ENCODE measurements around the gene PRKCH. TPM values are rescaled to one million over a fixed set of nuclear protein-coding genes. Genes with fewer than 3 reads are reported as not detected.

PRKCH gene
- polyA plus RNA-seq, 1 donor from 2014 or later, result 2.0 TPM

- Histone ChIP-seq H3K27me3 (ENCODE audit: insufficient read depth, low read depth, low read length) (no peaks in the 10 kb centered on the region), H3K9ac (ENCODE audit: low read length) (no peak overlapping the region), H3K27ac (ENCODE audit: low read length) (no peak overlapping the region), H3F3A (ENCODE audit: insufficient read depth, low read length, poor library complexity, severe bottlenecking) (no peaks in the 10 kb centered on the region), H3K79me2 (replicated peaks; ENCODE audit: insufficient read depth, low read length) (no peaks in the 10 kb centered on the region), H3K36me3 (ENCODE audit: insufficient read depth, low read length) (no peaks in the 10 kb centered on the region), H4K20me1 (ENCODE audit: insufficient read depth) (no peaks in the 10 kb centered on the region), H3K9me2 (ENCODE audit: insufficient read depth, low read length) (no peaks in the 10 kb centered on the region), H3K4me2 (ENCODE audit: low read length) (no peak overlapping the region), H2AFZ (ENCODE audit: low read depth, low read length) (no peak overlapping the region), H3K4me3 (ENCODE audit: low read length) (no peak overlapping the region), H3K9me3 (ENCODE audit: low read length) (no peaks in the 10 kb centered on the region)
- no peak for TF ChIP-seq EZH2 (IDR thresholded peaks at IDR 0.05; ENCODE audit: borderline replicate concordance, insufficient read depth, low read length, poor library complexity, severe bottlenecking)
- TF ChIP-seq EP300 (conservative IDR thresholded peaks at IDR 0.05; ENCODE audit: poor library complexity, severe bottlenecking), result no peak
- TF ChIP-seq SMC3 (conservative IDR thresholded peaks at IDR 0.05; ENCODE audit: poor library complexity), result no peak
- TF ChIP-seq REST (IDR thresholded peaks at IDR 0.05; ENCODE audit: borderline replicate concordance), result no peak
- TF ChIP-seq TAF1 (IDR thresholded peaks at IDR 0.05; ENCODE audit: low read depth), result no peak
- TF ChIP-seq CTCF (IDR thresholded peaks at IDR 0.05; ENCODE audit: poor library complexity, severe bottlenecking), result no peak
- TF ChIP-seq RAD21 (conservative IDR thresholded peaks at IDR 0.05), result no peak
- TF ChIP-seq MXI1 (conservative IDR thresholded peaks at IDR 0.05; ENCODE audit: poor library complexity, severe bottlenecking), result no peak
- no peak for TF ChIP-seq POLR2AphosphoS5 (IDR thresholded peaks at IDR 0.05)
These were observed 10.7 kb downstream of the PRKCH start for GRCh38 chr14:61331992-61332657.

- Histone ChIP-seq H3K9me3 (ENCODE audit: low read length) (no peaks in the 10 kb centered on the region), H3K27ac (ENCODE audit: low read length) (no peak overlapping the region), H2AFZ (ENCODE audit: low read depth, low read length) (no peak overlapping the region), H3K9ac (ENCODE audit: low read length) (no peak overlapping the region), H3K27me3 (ENCODE audit: insufficient read depth, low read depth, low read length) (no peaks in the 10 kb centered on the region), H3K79me2 (replicated peaks; ENCODE audit: insufficient read depth, low read length) (no peaks in the 10 kb centered on the region), H3K9me2 (ENCODE audit: insufficient read depth, low read length) (no peaks in the 10 kb centered on the region), H3K4me3 (ENCODE audit: low read length) (no peak overlapping the region), H4K20me1 (ENCODE audit: insufficient read depth) (no peaks in the 10 kb centered on the region), H3K4me2 (ENCODE audit: low read length) (no peak overlapping the region), H3K36me3 (ENCODE audit: insufficient read depth, low read length) (no peaks in the 10 kb centered on the region), H3F3A (ENCODE audit: insufficient read depth, low read length, poor library complexity, severe bottlenecking) (no peaks in the 10 kb centered on the region)
- TF ChIP-seq EZH2 (IDR thresholded peaks at IDR 0.05; ENCODE audit: borderline replicate concordance, insufficient read depth, low read length, poor library complexity, severe bottlenecking) (no peak), REST (IDR thresholded peaks at IDR 0.05; ENCODE audit: borderline replicate concordance) (no peak), TAF1 (IDR thresholded peaks at IDR 0.05; ENCODE audit: low read depth) (no peak), SMC3 (conservative IDR thresholded peaks at IDR 0.05; ENCODE audit: poor library complexity) (no peak), CTCF (IDR thresholded peaks at IDR 0.05; ENCODE audit: poor library complexity, severe bottlenecking) (no peak), MXI1 (conservative IDR thresholded peaks at IDR 0.05; ENCODE audit: poor library complexity, severe bottlenecking) (no peak), POLR2AphosphoS5 (IDR thresholded peaks at IDR 0.05) (no peak), EP300 (conservative IDR thresholded peaks at IDR 0.05; ENCODE audit: poor library complexity, severe bottlenecking) (no peak), RAD21 (conservative IDR thresholded peaks at IDR 0.05) (no peak)
These were observed 11.3 kb downstream of the PRKCH start for GRCh38 chr14:61332658-61333029.
